IPS DF 6.9 (cell line): ENCODE results near the gene SON.

Experiments
- DNase-seq: peaks from one replicate; pipeline ENCODE4 v3.0.0-alpha.2; 2013; ENCODE audit warnings: low read depth, low spot score
- H3K27ac ChIP-seq: one replicate; pipeline ENCODE4 v1.5.1; 2013; ENCODE audit warnings: low read length, control low read depth
- H3K27me3 ChIP-seq: 2 replicates; pipeline ENCODE4 v1.6.1; 2013; ENCODE audit warnings: mild to moderate bottlenecking, low read length; ENCODE audit not compliant: control insufficient read depth, insufficient read depth
- H3K36me3 ChIP-seq: 2 replicates; pipeline ENCODE4 v1.6.1; 2013; ENCODE audit warnings: low read length; ENCODE audit not compliant: control insufficient read depth, insufficient read depth
- H3K4me1 ChIP-seq: 2 replicates; pipeline ENCODE4 v1.6.1; 2013; ENCODE audit warnings: low read length; ENCODE audit not compliant: control insufficient read depth, insufficient read depth
- H3K4me3 ChIP-seq: 2 replicates; pipeline ENCODE4 v1.5.1; 2013; ENCODE audit warnings: mild to moderate bottlenecking, low read length
- H3K9me3 ChIP-seq: 2 replicates; pipeline ENCODE4 v1.6.1; 2013; ENCODE audit warnings: low read length, inconsistent platforms; ENCODE audit not compliant: control insufficient read depth, insufficient read depth
- WGBS: extraction: QIAGEN DNeasy Blood & Tissue Kit; methylation state at CpG from one replicate; pipeline ENCODE4 v1.1.7; 2013; ENCODE audit warnings: mixed read lengths, missing lambda C conversion rate; ENCODE audit not compliant: insufficient read length, insufficient coverage; 5-methylcytosine and 5-hydroxymethylcytosine counted together

SON gene

DNA sequence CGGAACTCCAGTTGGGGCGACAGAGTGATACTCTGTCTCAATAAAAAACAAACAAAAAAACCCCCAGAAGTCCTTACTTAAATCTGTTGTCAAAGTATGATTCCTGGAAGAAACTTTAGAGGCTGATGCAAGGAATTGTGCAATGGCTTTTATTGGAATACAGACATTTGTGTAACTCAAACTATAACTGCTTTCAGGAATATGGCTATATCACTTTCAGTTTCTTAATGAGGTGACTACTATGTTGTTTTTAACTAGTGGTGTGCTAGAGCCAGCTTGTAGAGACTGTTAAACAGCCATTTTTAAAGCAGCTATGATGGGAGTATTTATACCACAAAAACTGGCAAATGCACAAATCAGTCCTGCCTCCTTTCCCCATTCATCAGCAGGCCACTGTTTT lies 28.6 kb upstream of the SON start:
- no peak for DNase-seq
- Histone ChIP-seq H3K36me3 (peaks cover 40% of the 10 kb centered on the region), H3K27me3 (no peaks in the 10 kb centered on the region), H3K4me3 (no peak overlapping the region), H3K4me1 (no peaks in the 10 kb centered on the region), H3K9me3 (no peaks in the 10 kb centered on the region), H3K27ac (no peak overlapping the region)
- WGBS = no CpG with 5 or more reads among the region's 2 CpGs

DNA sequence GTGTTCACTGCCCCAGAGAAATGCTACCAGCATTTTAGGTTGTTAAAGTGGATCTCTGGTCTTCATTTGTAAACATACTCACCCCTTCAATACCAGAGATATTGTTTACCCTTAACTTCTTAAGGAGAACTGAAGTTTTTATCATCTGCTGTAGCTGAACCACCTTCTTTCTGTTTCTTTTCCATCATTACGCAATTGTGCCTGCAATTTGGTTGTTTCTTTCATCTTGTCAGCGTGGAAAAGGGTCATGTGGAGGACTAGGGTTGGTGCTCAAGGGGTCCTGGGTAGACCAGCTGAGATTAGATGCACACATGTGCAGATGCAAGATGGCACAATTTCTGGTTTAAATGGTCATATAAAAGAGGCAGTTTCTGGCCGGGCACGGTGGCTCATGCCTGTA lies 23.9 kb upstream of the SON start:
- Histone ChIP-seq H3K27me3 (no peaks in the 10 kb centered on the region), H3K4me3 (no peak overlapping the region), H3K36me3 (peaks cover 29% of the 10 kb centered on the region; the same call in 1 of the 2 replicates), H3K9me3 (no peaks in the 10 kb centered on the region), H3K4me1 (no peaks in the 10 kb centered on the region), H3K27ac (no peak overlapping the region)
- DNase-seq = no peak
- no CpG with 5 or more reads among the region's 4 CpGs for WGBS

DNA sequence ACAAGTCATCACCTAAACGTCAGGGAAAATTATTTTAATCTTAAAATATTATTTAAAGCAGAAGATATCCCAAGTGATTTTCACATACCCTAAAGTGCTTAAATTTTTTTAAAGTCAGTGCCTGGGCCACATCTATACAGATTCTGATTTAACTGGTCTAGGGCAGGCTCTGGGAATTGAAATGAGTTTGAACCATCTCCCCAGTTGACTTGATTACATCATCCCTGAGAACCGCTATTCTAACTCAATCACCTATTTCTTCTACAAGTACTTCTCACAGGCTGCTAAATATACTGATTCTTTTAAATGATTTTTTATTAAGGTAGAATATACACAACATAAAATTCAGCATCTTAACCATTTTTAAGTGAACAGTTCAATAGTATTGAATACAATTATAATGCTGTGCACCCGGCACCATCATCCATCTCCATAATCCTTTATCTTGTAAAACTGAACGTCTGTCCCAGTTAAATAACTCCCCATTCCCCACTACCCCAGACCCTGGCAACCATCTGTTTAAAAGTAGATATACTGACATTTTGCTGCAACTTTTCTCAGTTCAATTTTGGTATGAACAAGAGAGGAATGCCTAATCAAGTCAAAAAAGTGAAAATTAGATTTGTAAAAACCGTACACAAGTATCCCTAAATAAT lies 20.4 kb upstream of the SON start:
- Histone ChIP-seq H3K36me3 (peaks cover 10% of the 10 kb centered on the region; the same call in 1 of the 2 replicates), H3K4me3 (no peak overlapping the region), H3K27ac (no peak overlapping the region), H3K4me1 (no peaks in the 10 kb centered on the region), H3K9me3 (no peaks in the 10 kb centered on the region), H3K27me3 (no peaks in the 10 kb centered on the region)
- DNase-seq = no peak
- no CpG with 5 or more reads among the region's 5 CpGs for WGBS

- Histone ChIP-seq H3K27ac (no peak overlapping the region), H3K4me3 (no peak overlapping the region), H3K36me3 (peaks cover 10% of the 10 kb centered on the region; the same call in 1 of the 2 replicates), H3K27me3 (no peaks in the 10 kb centered on the region), H3K4me1 (no peaks in the 10 kb centered on the region), H3K9me3 (no peaks in the 10 kb centered on the region)
- no CpG with 5 or more reads among the region's 1 CpG for WGBS
- DNase-seq = no peak
Measured at GRCh38 chr21:33522953-33523349, 19.9 kb upstream of the SON start.

DNA sequence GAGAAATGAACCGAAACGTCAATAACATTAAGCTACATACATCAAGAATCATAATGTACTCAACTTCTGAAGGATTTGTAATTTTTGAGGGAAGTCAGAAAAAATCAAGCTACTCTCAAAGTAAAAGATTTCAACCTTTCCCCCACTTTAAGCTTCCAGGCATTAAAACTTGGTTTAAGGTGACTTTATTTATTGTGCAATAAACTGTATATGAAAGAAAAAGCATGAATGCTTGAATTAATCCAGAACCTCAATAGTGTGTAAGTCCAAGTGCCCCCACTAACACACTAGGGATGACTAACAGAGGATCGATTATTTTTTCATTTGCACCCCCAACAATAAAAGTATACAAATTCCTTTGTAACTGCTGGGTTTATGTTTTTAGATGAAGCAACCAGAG lies 11.8 kb upstream of the SON start:
- peaks cover 2% of the 10 kb centered on the region; the same call in 1 of the 2 replicates for H3K9me3 ChIP-seq
- H3K36me3 ChIP-seq = peaks cover 14% of the 10 kb centered on the region
- DNase-seq = no peak
- no peaks in the 10 kb centered on the region for H3K27me3 ChIP-seq
- H3K4me1 ChIP-seq = no peaks in the 10 kb centered on the region
- no peak overlapping the region for H3K4me3 ChIP-seq
- WGBS = no CpG with 5 or more reads among the region's 3 CpGs
- H3K27ac ChIP-seq = no peak overlapping the region

DNA sequence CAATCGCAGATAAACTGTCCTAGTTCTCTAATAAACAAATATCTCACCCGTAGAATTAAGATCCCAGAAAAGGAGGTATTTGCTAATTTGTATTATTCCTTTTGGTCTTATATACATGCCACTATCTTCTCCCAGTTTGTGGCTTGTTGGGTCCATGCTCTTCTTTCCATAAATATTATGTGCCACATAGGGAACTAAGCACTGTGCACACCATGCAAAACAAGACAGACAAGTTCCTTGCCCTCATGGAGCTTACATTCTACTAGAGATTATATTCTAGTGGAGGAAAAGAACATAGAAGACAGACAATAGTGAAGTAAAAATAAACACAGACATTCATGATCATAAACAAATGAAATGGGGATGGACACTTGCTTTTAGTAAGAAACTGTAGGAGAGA lies 5.6 kb upstream of the SON start:
- H3K27ac ChIP-seq = no peak overlapping the region
- no peak overlapping the region for H3K4me3 ChIP-seq
- no CpG with 5 or more reads among the region's 2 CpGs for WGBS
- DNase-seq = no peak
- peaks cover 19% of the 10 kb centered on the region for H3K36me3 ChIP-seq
- no peaks in the 10 kb centered on the region for H3K27me3 ChIP-seq
- H3K9me3 ChIP-seq = peaks cover 2% of the 10 kb centered on the region; the same call in 1 of the 2 replicates
- no peaks in the 10 kb centered on the region for H3K4me1 ChIP-seq

DNA sequence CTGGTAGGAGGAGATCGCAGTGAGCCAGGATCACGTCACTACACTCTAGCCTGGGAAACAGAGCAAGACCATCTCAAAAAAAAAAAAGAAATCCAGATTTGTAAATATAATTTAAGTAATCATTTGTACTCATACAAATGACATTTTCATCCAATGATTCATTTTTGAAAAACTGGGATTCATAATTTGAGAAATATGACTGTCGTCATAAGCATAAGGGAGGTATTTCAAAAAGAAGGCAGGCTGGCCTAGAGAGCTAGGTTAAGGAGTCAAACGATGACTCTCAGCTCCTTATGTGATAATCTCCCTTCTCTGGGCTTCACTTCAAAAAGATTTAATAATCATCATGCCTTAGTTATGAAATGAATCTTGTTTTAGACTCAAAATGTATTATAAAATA lies 3.2 kb upstream of the SON start:
- H3K27ac ChIP-seq = no peak overlapping the region
- peaks cover 13% of the 10 kb centered on the region; the same call in 1 of the 2 replicates for H3K36me3 ChIP-seq
- no CpG with 5 or more reads among the region's 4 CpGs for WGBS
- no peak overlapping the region for H3K4me3 ChIP-seq
- H3K4me1 ChIP-seq = no peaks in the 10 kb centered on the region
- DNase-seq = no peak
- no peaks in the 10 kb centered on the region for H3K9me3 ChIP-seq
- H3K27me3 ChIP-seq = no peaks in the 10 kb centered on the region

- DNase-seq = no peak
Measured at GRCh38 chr21:33540711-33541104, 2.1 kb upstream of the SON start.

DNA sequence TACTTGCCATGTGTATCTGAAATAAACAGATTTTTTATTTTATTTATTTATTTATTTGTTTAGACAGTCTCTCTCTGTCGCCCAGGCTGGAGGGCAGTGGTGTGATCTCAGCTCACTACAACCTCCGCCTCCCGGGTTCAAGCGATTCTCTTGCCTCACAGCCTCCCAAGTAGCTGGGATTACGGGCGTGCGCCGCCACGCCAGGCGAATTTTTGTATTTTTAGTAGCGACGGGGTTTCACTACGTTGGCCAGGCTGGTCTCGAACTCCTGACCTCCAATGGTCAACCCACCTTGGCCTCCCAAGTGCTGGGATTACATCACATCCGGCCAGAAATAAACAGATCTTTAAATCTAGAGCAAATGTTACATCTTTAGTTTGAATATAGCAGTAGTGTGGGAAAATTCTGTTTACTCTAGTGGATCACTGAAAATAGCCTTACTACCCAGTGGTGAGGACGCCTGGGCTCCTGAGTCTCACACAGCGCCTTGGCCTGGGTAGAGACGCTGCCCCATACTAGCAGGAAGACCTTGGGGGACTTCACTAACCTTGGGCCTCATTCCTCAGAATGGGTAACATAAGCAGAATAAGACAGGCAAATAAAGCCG lies 1.6 kb upstream of the SON start:
- Histone ChIP-seq H3K36me3 (peaks cover 9% of the 10 kb centered on the region; the same call in 1 of the 2 replicates), H3K27me3 (no peaks in the 10 kb centered on the region), H3K9me3 (no peaks in the 10 kb centered on the region), H3K4me3 (peak overlapping the region; percentile 65), H3K27ac (no peak overlapping the region), H3K4me1 (no peaks in the 10 kb centered on the region)
- DNase-seq = no peak
- WGBS = no CpG with 5 or more reads among the region's 19 CpGs

More at GRCh38 chr21:33540711-33541104, 2.1 kb upstream of the SON start:
- no CpG with 5 or more reads among the region's 3 CpGs for WGBS
- Histone ChIP-seq H3K4me3 (no peak overlapping the region), H3K27me3 (no peaks in the 10 kb centered on the region), H3K9me3 (no peaks in the 10 kb centered on the region), H3K27ac (no peak overlapping the region), H3K4me1 (no peaks in the 10 kb centered on the region), H3K36me3 (peaks cover 12% of the 10 kb centered on the region; the same call in 1 of the 2 replicates)

- no peaks in the 10 kb centered on the region for H3K27me3 ChIP-seq
- DNase-seq = peak; percentile 47
- H3K9me3 ChIP-seq = no peaks in the 10 kb centered on the region
- H3K4me1 ChIP-seq = no peaks in the 10 kb centered on the region
- H3K36me3 ChIP-seq = peaks cover 3% of the 10 kb centered on the region; the same call in 1 of the 2 replicates
- H3K4me3 ChIP-seq = peak within 1 kb of the TSS; percentile 96
- WGBS = no CpG with 5 or more reads among the region's 56 CpGs
- no peak within 1 kb of the TSS for H3K27ac ChIP-seq
Measured at GRCh38 chr21:33541756-33542639, 840 bp upstream of the SON start, which contains the start of gene GART. Gene GART (minus strand): TSS chr21:33542117. CDS start chr21:33539315, 2,802 bp downstream.
